ENCODE data around the gene RALBP1.

RALBP1 gene

GRCh38 chr18:9513971-9514512, 38.7 kb downstream of the RALBP1 start:
- no peak for DNase-seq

GRCh38 chr18:9516437-9517064, 41.2 kb downstream of the RALBP1 start:
- DNase-seq, result peak; percentile 86

GRCh38 chr18:9517869-9518268, 42.6 kb downstream of the RALBP1 start:
- no peak for DNase-seq

GRCh38 chr18:9519399-9519798, 44.1 kb downstream of the RALBP1 start:
- DNase-seq, result no peak

- no peak for DNase-seq
Measured at GRCh38 chr18:9520666-9521065, 45.4 kb downstream of the RALBP1 start.

GRCh38 chr18:9521770-9522169, 46.5 kb downstream of the RALBP1 start:
- no peak for DNase-seq

- DNase-seq, result no peak
Measured at GRCh38 chr18:9522952-9523351, 47.6 kb downstream of the RALBP1 start.

GRCh38 chr18:9526458-9526857, 51.1 kb downstream of the RALBP1 start:
- no peak for DNase-seq

- DNase-seq, result no peak
Measured at GRCh38 chr18:9530226-9531009, 55.1 kb downstream of the RALBP1 start.

- no peak for DNase-seq
Measured at GRCh38 chr18:9531791-9532410, 56.6 kb downstream of the RALBP1 start.

- no peak for DNase-seq
Measured at GRCh38 chr18:9534844-9535243, 59.5 kb downstream of the RALBP1 start.

GRCh38 chr18:9535430-9535991, 60.2 kb downstream of the RALBP1 start:
- no peak for DNase-seq

GRCh38 chr18:9536354-9537152, 61.2 kb downstream of the RALBP1 start:
- no peak for DNase-seq

- no peak for DNase-seq
Measured at GRCh38 chr18:9537677-9538076, 62.4 kb downstream of the RALBP1 start.

GRCh38 chr18:9539283-9539682, 64.0 kb downstream of the RALBP1 start:
- DNase-seq, result no peak

- no peak for DNase-seq
Measured at GRCh38 chr18:9539938-9540337, 64.6 kb downstream of the RALBP1 start.

GRCh38 chr18:9542924-9543323, 67.6 kb downstream of the RALBP1 start:
- no peak for DNase-seq

GRCh38 chr18:9545029-9545428, 69.7 kb downstream of the RALBP1 start:
- DNase-seq, result no peak

GRCh38 chr18:9546468-9546867, 71.2 kb downstream of the RALBP1 start:
- DNase-seq, result peak; percentile 56

- DNase-seq, result peak; percentile 99
Measured at GRCh38 chr18:9547782-9548181, 72.5 kb downstream of the RALBP1 start.

- peak; percentile 52 for DNase-seq
Measured at GRCh38 chr18:9549405-9549804, 74.1 kb downstream of the RALBP1 start.

GRCh38 chr18:9550429-9550828, 75.1 kb downstream of the RALBP1 start:
- DNase-seq, result no peak

- no peak for DNase-seq
Measured at GRCh38 chr18:9552191-9552590, 76.9 kb downstream of the RALBP1 start.

Measured in DMS53 (cell line).